RWPE2 (cell line): ENCODE results near the gene TMED3.

Source experiments
- ATAC-seq: fragments of 200-7000 bp; cut with Tn5 transposase; 3 replicates; pipeline ENCODE4 v1.9.1; 2021; ENCODE audit warnings: low read depth
- DNase-seq: peaks from one replicate; pipeline ENCODE4 v3.0.0-alpha.2; 2020; ENCODE audit warnings: low spot score
- H3K27ac ChIP-seq: fragments of 450-650 bp; 2 replicates; pipeline ENCODE4 v1.5.1; 2017; ENCODE audit warnings: mild to moderate bottlenecking; ENCODE audit not compliant: poor library complexity, severe bottlenecking
- H3K27me3 ChIP-seq: fragments of 250-450 bp; sonication (Bioruptor Pico); 2 replicates; pipeline ENCODE4 v1.5.1; 2021; ENCODE audit warnings: mild to moderate bottlenecking, moderate library complexity; ENCODE audit not compliant: insufficient read depth, poor library complexity, severe bottlenecking
- H3K36me3 ChIP-seq: fragments of 250-450 bp; sonication (Bioruptor Pico); 2 replicates; pipeline ENCODE4 v1.5.1; 2020; ENCODE audit warnings: low read depth, mild to moderate bottlenecking, moderate library complexity
- H3K4me1 ChIP-seq: fragments of 250-450 bp; sonication (Bioruptor Pico); 2 replicates; pipeline ENCODE4 v1.5.1; 2021; ENCODE audit warnings: mild to moderate bottlenecking, moderate library complexity; ENCODE audit not compliant: insufficient read depth, poor library complexity, severe bottlenecking
- H3K4me3 ChIP-seq: fragments of 250-450 bp; sonication (Bioruptor Pico); 2 replicates; pipeline ENCODE4 v1.5.1; 2021; ENCODE audit warnings: mild to moderate bottlenecking, moderate library complexity; ENCODE audit not compliant: severe bottlenecking
- H3K9me3 ChIP-seq: fragments of 250-450 bp; sonication (Bioruptor Pico); 2 replicates; pipeline ENCODE4 v1.5.1; 2021; ENCODE audit warnings: mild to moderate bottlenecking, moderate library complexity; ENCODE audit not compliant: severe bottlenecking
- CTCF ChIP-seq: fragments of 450-650 bp; IDR thresholded peaks from one replicate; pipeline ENCODE4 v1.5.1; 2017; ENCODE audit warnings: mild to moderate bottlenecking, moderate library complexity; ENCODE audit not compliant: poor library complexity, severe bottlenecking

The TMED3 gene

DNA sequence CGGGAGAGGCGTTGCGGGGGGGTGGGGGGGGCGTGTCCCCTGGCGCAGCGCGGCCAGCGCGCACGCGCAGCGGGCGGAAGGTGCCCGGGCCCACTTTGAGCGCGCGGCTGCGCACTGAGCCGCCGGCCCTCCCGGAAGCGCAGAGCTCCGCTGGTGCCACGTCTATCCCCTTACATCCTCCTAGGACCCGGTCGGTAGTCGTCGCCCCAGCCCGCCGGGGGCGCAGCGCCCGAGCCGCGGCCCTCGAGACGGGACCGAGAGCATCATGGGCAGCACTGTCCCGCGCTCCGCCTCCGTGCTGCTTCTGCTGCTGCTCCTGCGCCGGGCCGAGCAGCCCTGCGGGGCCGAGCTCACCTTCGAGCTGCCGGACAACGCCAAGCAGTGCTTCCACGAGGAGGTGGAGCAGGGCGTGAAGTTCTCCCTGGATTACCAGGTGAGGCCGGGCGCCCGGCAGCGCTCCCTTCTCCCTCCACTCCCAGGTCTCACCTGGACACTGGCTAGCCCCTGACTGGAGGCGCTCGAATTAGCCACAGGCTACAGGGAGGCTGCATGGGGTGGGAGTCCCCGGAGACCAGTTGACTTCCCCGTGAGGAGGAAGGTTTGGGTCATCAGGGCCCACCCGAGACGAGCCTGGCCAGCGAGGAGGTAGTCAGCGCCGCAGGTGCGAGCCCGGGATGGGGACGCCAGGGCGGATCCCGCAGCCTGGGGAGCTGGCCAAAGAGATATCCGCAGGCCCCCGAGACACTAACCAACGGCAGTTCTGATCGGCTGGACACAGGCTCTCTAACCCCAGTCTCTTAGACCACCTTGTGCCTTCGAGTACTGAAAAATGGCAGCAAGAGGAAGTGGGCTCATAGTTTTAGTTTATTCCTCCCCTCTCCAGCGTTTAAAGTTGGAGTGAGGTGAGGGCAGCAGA is at the start of gene TMED3:
Gene TMED3, plus strand, starts transcription at position 128 of the 916 bp plus-strand sequence. Its CDS starts 138 bp downstream, at position 266.
- peak within 1 kb of the TSS; percentile 21 for H3K27ac ChIP-seq
- peak within 1 kb of the TSS; percentile 71 for H3K4me3 ChIP-seq
- no peak for DNase-seq

GRCh38 chr15:79261836-79262235 is 49.1 kb upstream of the TMED3 start:
- H3K4me3 ChIP-seq, result no peak overlapping the region
- peaks cover 21% of the 10 kb centered on the region for H3K27me3 ChIP-seq
- no peaks in the 10 kb centered on the region for H3K4me1 ChIP-seq
- no peak for TF ChIP-seq CTCF
- DNase-seq (no peak), ATAC-seq (no peak)
- H3K27ac ChIP-seq, result no peak overlapping the region
- no peaks in the 10 kb centered on the region for H3K36me3 ChIP-seq
- H3K9me3 ChIP-seq, result no peaks in the 10 kb centered on the region

More for the DNA sequence above, at the start of gene TMED3:
- Histone ChIP-seq H3K36me3 (peaks cover 33% of the 10 kb centered on the region), H3K4me1 (peaks cover 19% of the 10 kb centered on the region), H3K27me3 (peaks cover 24% of the 10 kb centered on the region), H3K9me3 (no peaks in the 10 kb centered on the region)
- ATAC-seq, result peak; percentile 90
- peak; percentile 53 for TF ChIP-seq CTCF

DNA sequence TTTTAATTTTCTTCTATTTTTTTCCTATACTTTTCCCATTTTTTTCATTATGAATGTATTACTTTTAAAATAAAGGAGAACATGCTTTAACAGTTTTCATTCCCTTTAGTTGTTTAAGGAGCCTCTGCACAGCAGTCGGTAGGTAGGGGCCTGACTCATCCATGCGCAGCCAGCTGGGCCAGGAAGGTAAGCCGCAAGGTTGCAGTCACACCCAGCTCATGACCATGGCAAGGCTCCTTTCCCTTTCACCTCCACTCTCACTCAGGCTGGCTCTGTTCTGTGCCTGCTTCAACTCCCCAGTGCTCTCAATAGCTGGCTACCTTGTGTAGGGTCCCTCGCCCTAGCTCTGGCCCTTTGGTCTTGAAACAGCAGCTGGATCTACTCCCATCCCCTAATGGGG is 45.7 kb upstream of the TMED3 start:
- TF ChIP-seq CTCF, result no peak
- H3K36me3 ChIP-seq, result no peaks in the 10 kb centered on the region
- no peaks in the 10 kb centered on the region for H3K9me3 ChIP-seq
- peaks cover 43% of the 10 kb centered on the region for H3K27me3 ChIP-seq
- H3K4me1 ChIP-seq, result no peaks in the 10 kb centered on the region
- H3K4me3 ChIP-seq, result no peak overlapping the region
- no peak overlapping the region for H3K27ac ChIP-seq
- ATAC-seq, result peak; percentile 93
- no peak for DNase-seq

GRCh38 chr15:79265987-79266579 is 44.8 kb upstream of the TMED3 start:
- H3K36me3 ChIP-seq, result no peaks in the 10 kb centered on the region
- DNase-seq (no peak), ATAC-seq (no peak)
- H3K4me3 ChIP-seq, result no peak overlapping the region
- H3K4me1 ChIP-seq, result no peaks in the 10 kb centered on the region
- no peaks in the 10 kb centered on the region for H3K9me3 ChIP-seq
- TF ChIP-seq CTCF, result no peak
- no peak overlapping the region for H3K27ac ChIP-seq
- peaks cover 49% of the 10 kb centered on the region for H3K27me3 ChIP-seq
